ENCODE data around the gene ATP6V0C. TPM values are rescaled to one million over a fixed set of nuclear protein-coding genes. Genes with fewer than 3 reads are reported as not detected.

ATP6V0C gene
- total RNA-seq, 2 experiments from 2014 or later, result 103 to 111 TPM

DNA sequence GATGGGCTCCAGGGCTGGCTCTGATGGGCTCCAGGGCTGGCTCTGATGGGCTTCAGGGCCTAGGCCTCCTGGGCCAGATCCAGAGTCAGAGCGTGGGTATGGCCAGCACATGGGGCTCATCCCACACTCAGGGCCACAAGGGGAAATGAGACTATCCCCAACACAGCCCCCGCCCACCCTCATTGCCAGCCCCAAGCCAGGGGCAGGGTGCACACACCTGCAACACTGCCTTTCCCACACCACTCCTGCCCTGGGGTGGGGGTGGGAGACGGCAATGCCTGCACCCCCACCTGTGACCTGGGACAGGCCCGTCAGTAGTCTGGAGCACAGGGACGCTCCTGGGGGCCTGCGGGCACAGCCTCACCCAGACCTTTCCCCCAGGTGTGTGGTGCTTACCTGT lies 14.3 kb upstream of the ATP6V0C start:
- Mint-ChIP-seq H3K9me3 (no peaks in the 10 kb centered on the region), H3K4me3 (no peak overlapping the region), H3K36me3 (ENCODE audit: low read depth) (no peaks in the 10 kb centered on the region), H3K27ac (no peak overlapping the region), H3K27me3 (no peaks in the 10 kb centered on the region), H3K4me1 (peaks cover 5% of the 10 kb centered on the region)
- DNase-seq, result no peak
- POLR2A ChIA-PET, result no interaction called here
- CTCF ChIA-PET, result no interaction called here

- Mint-ChIP-seq H3K4me3 (no peak overlapping the region), H3K9me3 (no peaks in the 10 kb centered on the region), H3K4me1 (peaks cover 5% of the 10 kb centered on the region), H3K36me3 (ENCODE audit: low read depth) (no peaks in the 10 kb centered on the region), H3K27ac (no peak overlapping the region), H3K27me3 (no peaks in the 10 kb centered on the region)
- DNase-seq, result no peak
- ChIA-PET POLR2A (no interaction called here), CTCF (interaction anchor here (2.1 kb wide), 1 partner anchor 13 kb away, joined by 9 read pairs; the partner anchor contains the start of gene ATP6V0C)
These were observed 13.8 kb upstream of the ATP6V0C start for GRCh38 chr16:2499890-2500429.

DNA sequence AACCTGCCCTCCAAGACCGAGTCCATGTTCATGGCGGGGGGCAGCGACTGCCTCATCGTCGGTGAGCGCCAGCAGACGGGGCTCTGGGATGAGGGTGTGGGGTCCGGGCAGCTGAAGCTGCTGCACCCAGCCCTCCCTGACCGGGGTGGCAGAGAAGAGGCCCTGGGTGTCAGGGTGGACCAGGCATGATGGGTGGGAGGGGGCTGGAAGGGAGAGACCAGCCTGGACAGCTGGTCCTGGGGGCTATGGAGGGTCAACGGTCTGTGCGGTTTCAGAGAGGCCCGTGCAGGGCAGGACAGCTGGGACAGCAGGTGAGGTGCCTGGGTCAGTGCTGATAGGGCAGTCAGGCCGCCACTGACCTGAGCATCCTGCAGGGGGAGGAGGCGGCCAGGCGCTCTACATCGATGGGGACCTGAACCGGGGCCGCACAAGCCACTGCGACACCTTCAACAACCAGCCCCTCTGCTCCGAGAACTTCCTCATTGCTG lies 13.3 kb upstream of the ATP6V0C start:
- ChIA-PET POLR2A (no interaction called here), CTCF (interaction anchor here (0.6 to 2.1 kb wide), 13 partner anchors 10 to 209 kb away, joined by 3 to 9 read pairs (median 3); partner anchors contain the start of genes ABCA3, ATP6V0C and TEDC2)
- no peaks in the 10 kb centered on the region for H3K27me3 Mint-ChIP-seq

DNA sequence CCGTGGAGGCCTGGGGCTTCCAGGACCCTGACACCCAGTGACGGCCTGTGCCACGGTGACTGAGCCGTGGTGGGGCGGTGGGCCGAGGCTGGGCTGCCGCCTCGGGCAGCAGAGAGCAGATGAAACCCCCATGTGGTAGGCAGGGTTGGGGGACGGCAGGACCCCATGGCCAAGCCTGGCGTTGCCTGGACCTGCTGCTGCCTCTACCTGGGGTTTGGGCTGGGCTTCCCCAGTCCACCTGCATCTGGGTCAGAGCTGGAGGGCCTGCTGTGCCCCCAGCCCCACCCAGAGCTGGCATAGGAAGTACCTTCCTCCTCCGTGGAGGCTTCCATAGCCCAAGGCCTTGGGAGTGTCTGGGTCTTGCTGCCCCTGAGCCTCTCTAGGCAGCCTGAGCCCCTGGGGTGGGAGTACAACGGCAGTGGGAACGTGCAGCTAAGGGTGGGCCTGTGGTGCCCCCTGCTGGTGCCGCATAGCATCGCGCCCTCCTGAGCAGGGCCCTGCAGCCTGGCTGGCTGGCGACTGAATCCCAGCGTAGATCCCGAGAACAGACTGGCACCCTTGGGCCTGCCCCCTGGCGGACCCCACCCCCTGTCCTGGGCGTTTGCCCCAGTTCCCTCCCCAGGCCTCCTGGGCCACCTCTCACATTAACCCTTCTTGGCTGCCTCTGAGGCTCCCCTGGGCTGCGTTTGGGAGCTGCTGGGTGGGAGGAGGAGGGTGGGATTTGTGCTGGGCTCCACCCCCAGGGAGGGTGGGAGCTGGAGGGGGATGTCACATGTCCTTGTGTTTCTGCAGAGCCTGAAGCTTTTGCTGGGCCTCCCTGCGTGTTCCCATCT lies 12.6 kb upstream of the ATP6V0C start:
- Mint-ChIP-seq H3K9me3 (no peaks in the 10 kb centered on the region), H3K27me3 (no peaks in the 10 kb centered on the region), H3K4me1 (peaks cover 5% of the 10 kb centered on the region), H3K36me3 (ENCODE audit: low read depth) (no peaks in the 10 kb centered on the region), H3K27ac (peak overlapping the region; percentile 31), H3K4me3 (no peak overlapping the region)
- POLR2A ChIA-PET, result no interaction called here
- DNase-seq, result peak; percentile 83
- CTCF ChIA-PET, result interaction anchor here (0.6 to 2.1 kb wide), 16 partner anchors 9 to 298 kb away, joined by 3 to 9 read pairs (median 3); partner anchors contain the start of genes ABCA3, ATP6V0C and TEDC2

More for the DNA sequence above, 13.3 kb upstream of the ATP6V0C start:
- H3K9me3 Mint-ChIP-seq, result no peaks in the 10 kb centered on the region
- H3K36me3 Mint-ChIP-seq (ENCODE audit: low read depth), result no peaks in the 10 kb centered on the region
- no peak overlapping the region for H3K4me3 Mint-ChIP-seq
- peaks cover 5% of the 10 kb centered on the region for H3K4me1 Mint-ChIP-seq
- no peak overlapping the region for H3K27ac Mint-ChIP-seq
- no peak for DNase-seq

GRCh38 chr16:2501946-2502895 lies 11.5 kb upstream of the ATP6V0C start:
- Mint-ChIP-seq H3K4me1 (peaks cover 7% of the 10 kb centered on the region), H3K9me3 (no peaks in the 10 kb centered on the region), H3K27ac (no peak overlapping the region), H3K4me3 (no peak overlapping the region), H3K27me3 (no peaks in the 10 kb centered on the region), H3K36me3 (ENCODE audit: low read depth) (no peaks in the 10 kb centered on the region)
- CTCF ChIA-PET, result interaction anchor here (0.7 to 2.1 kb wide), 10 partner anchors 8 to 299 kb away, joined by 3 to 9 read pairs (median 4); partner anchors contain the start of genes ATP6V0C and TEDC2
- POLR2A ChIA-PET, result no interaction called here
- no peak for DNase-seq

- ChIA-PET POLR2A (no interaction called here), CTCF (interaction anchor here (0.6 kb wide), 1 partner anchor 625 kb away, joined by 3 read pairs; no protein-coding TSS in a partner anchor)
- H3K4me3 Mint-ChIP-seq, result no peak overlapping the region
- H3K27me3 Mint-ChIP-seq, result no peaks in the 10 kb centered on the region
- no peak for DNase-seq
- H3K36me3 Mint-ChIP-seq (ENCODE audit: low read depth), result no peaks in the 10 kb centered on the region
- no peak overlapping the region for H3K27ac Mint-ChIP-seq
- H3K4me1 Mint-ChIP-seq, result peaks cover 18% of the 10 kb centered on the region
- no peaks in the 10 kb centered on the region for H3K9me3 Mint-ChIP-seq
These were observed 8.1 kb upstream of the ATP6V0C start for GRCh38 chr16:2505695-2506094.

DNA sequence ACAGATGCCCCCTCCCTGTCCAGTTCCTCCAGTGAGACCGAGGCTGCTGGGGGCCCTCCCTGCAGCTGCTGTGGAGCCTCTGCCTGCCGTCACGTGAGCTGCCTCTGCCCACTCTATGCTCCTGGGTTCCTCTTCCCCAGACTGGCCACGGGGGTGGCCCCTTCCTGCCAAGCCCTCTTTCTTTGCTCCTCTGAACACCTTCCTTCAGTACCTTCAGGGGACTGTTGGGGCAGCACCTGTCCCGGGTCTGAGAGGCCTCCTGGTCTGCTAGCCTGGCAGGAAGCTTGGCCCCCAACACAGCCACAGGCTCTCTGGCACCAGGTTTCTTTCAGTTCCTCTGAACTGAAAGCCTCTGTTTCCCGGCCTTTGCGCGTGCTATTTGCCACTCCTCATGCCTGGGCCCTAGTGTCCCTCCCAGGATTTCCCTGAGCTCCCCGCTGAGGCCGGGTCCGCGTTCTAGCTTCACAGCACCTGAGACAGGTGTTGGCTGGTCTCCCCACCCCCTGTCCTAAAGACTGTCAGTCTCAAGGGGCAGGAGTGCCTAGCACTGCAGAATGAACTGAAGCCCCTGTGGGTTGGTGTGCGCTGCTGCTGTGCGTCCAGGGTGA lies 6.6 kb upstream of the ATP6V0C start:
- Mint-ChIP-seq H3K27ac (peak overlapping the region; percentile 31), H3K4me3 (no peak overlapping the region), H3K4me1 (peaks cover 14% of the 10 kb centered on the region), H3K9me3 (no peaks in the 10 kb centered on the region), H3K27me3 (no peaks in the 10 kb centered on the region), H3K36me3 (ENCODE audit: low read depth) (no peaks in the 10 kb centered on the region)
- DNase-seq, result no peak
- ChIA-PET CTCF (interaction anchor here (0.9 kb wide), 1 partner anchor 9 kb away, joined by 3 read pairs; no protein-coding TSS in a partner anchor), POLR2A (no interaction called here)

GRCh38 chr16:2507665-2508064 lies 6.1 kb upstream of the ATP6V0C start:
- DNase-seq, result no peak
- Mint-ChIP-seq H3K27ac (no peak overlapping the region), H3K4me3 (no peak overlapping the region), H3K27me3 (no peaks in the 10 kb centered on the region), H3K9me3 (no peaks in the 10 kb centered on the region), H3K4me1 (peaks cover 16% of the 10 kb centered on the region), H3K36me3 (ENCODE audit: low read depth) (no peaks in the 10 kb centered on the region)
- ChIA-PET CTCF (interaction anchor here (0.5 to 0.9 kb wide), 2 partner anchors 8 to 782 kb away, joined by 3 read pairs; no protein-coding TSS in a partner anchor), POLR2A (no interaction called here)

DNA sequence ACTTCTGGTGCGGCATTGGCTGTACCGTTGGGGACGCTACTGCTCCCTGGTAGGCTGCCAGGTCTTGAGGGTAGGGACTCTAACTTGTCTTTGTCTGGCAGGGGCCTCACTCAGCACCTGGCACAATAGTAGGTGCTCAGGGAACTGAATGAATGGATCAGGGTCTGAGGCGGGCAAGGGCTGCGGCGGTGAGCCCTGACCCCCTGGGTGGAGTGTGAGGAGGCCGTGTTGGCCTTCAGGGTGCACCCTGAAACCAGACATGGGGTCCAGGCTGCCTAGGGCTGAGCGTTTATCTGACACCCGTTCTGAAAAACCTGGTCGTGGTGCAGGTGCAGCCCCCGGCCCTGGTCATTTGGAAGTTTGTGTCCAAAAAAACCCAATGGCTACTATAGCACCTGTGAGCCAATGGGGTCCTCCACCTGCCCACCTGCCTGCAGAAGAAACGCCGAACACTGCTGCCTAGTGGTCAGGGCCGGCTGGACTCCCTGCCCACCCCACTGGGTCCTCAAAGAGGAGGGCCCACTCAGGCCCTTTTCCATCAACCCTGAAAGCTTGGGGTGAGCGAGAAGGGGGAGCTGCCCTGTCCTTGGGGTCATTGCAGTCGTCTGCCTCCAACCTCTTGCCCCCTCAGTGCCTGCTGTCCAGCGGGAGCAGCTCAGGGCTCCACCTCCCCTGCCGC lies 4.9 kb upstream of the ATP6V0C start:
- no peak overlapping the region for H3K4me3 Mint-ChIP-seq
- no peaks in the 10 kb centered on the region for H3K27me3 Mint-ChIP-seq
- ChIA-PET CTCF (no interaction called here), POLR2A (no interaction called here)
- no peak for DNase-seq
- no peak overlapping the region for H3K27ac Mint-ChIP-seq
- H3K36me3 Mint-ChIP-seq (ENCODE audit: low read depth), result no peaks in the 10 kb centered on the region
- H3K9me3 Mint-ChIP-seq, result no peaks in the 10 kb centered on the region
- peaks cover 24% of the 10 kb centered on the region for H3K4me1 Mint-ChIP-seq

GRCh38 chr16:2511128-2511800 lies 2.5 kb upstream of the ATP6V0C start:
- POLR2A ChIA-PET, result no interaction called here
- Mint-ChIP-seq H3K27me3 (no peaks in the 10 kb centered on the region), H3K27ac (peak overlapping the region; percentile 69), H3K4me3 (no peak overlapping the region), H3K36me3 (ENCODE audit: low read depth) (peaks cover under 1% of the 10 kb centered on the region), H3K4me1 (peaks cover 38% of the 10 kb centered on the region), H3K9me3 (no peaks in the 10 kb centered on the region)
- DNase-seq, result no peak
- CTCF ChIA-PET, result interaction anchor here (1.5 to 2.4 kb wide), 2 partner anchors 10 kb away, joined by 6 to 9 read pairs; no protein-coding TSS in a partner anchor

- Mint-ChIP-seq H3K4me1 (peaks cover 44% of the 10 kb centered on the region), H3K27ac (peak overlapping the region; percentile 95), H3K4me3 (peak overlapping the region; percentile 86), H3K27me3 (no peaks in the 10 kb centered on the region), H3K9me3 (no peaks in the 10 kb centered on the region), H3K36me3 (ENCODE audit: low read depth) (peaks cover 7% of the 10 kb centered on the region)
- ChIA-PET POLR2A (no interaction called here), CTCF (interaction anchor here (2.4 kb wide), 1 partner anchor 11 kb away, joined by 9 read pairs; no protein-coding TSS in a partner anchor)
- DNase-seq, result no peak
These were observed 1.6 kb upstream of the ATP6V0C start for GRCh38 chr16:2511996-2512734.
